Neural progenitor cell (in vitro differentiated cells): ENCODE data around the gene LYZL6.

ENCODE experiments used
- EZH2phosphoT487 ChIP-seq: fragments of 200-600 bp; sonication (generic); IDR thresholded peaks from 2 replicates; pipeline ENCODE4 v1.6.1; 2017; ENCODE audit warnings: antibody characterized with exemption
- TF ChIP-seq, protein P1 (sequence below): fragments of 200-600 bp; sonication (generic); IDR thresholded peaks from 2 replicates; pipeline ENCODE4 v1.5.1; 2017; ENCODE audit warnings: antibody characterized with exemption, mild to moderate bottlenecking

DNA sequence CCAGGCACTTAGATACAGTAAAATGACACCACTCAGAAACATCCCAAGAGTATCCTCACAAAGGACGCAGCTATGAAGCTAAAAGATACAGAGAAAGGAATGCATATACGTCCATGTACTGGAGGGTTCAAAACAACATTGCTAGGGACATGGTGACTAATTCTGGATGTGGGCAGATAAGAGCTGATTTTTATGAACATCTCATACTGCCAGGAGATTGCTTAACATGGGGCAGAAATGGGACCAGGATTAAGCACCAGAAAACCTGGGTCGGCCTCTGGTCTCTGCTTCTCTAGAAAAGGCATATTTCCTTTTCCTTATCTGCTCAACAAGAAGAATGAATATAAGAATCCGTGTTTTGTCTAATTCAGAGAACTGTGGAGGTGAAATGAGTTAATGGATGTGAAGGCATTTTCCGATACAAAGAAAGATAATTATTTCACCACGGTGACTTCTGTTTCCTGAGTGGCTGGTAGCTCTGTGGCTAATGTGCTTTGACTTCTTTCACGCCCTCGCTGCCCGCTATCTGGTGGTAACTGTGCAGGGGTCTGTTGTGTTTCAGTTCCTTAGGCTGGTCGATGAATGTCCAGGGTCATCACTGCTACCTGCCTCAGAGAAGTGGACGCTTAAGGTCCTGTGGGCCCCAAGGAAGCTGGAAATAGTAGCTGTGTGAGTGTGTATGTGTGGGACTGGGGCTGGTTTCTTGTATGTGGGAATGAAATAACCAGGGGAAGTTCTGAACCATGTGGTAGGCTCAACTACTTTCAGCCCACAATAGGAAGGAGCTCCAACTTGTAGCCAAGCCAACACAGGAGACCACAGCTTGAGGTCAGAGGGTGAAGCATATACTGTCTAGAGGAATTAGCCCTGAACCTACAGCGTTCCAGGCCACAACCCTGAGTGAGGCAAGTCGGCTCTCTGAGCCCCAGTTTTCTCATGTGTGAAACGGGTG lies 47.6 kb downstream of the LYZL6 start:
- TF ChIP-seq, protein P1, sequence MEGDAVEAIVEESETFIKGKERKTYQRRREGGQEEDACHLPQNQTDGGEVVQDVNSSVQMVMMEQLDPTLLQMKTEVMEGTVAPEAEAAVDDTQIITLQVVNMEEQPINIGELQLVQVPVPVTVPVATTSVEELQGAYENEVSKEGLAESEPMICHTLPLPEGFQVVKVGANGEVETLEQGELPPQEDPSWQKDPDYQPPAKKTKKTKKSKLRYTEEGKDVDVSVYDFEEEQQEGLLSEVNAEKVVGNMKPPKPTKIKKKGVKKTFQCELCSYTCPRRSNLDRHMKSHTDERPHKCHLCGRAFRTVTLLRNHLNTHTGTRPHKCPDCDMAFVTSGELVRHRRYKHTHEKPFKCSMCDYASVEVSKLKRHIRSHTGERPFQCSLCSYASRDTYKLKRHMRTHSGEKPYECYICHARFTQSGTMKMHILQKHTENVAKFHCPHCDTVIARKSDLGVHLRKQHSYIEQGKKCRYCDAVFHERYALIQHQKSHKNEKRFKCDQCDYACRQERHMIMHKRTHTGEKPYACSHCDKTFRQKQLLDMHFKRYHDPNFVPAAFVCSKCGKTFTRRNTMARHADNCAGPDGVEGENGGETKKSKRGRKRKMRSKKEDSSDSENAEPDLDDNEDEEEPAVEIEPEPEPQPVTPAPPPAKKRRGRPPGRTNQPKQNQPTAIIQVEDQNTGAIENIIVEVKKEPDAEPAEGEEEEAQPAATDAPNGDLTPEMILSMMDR, result no peak
- no peak for TF ChIP-seq EZH2phosphoT487
